ENCODE measurements around the gene ENTPD3. TPM values are rescaled to one million over a fixed set of nuclear protein-coding genes. Genes with fewer than 3 reads are reported as not detected.

Gene ENTPD3
- 1 to 10 TPM in 2 of 12 donors, under 1 TPM in 9, not detected in 1; 0.29 to 3.7 (median 0.52) TPM for polyA plus RNA-seq (ENCODE audit: insufficient read length in 12 of 12)
- long read RNA-seq, donor 1, partial matches to known transcripts = 0 of 2 reads
- long read RNA-seq, donor 1, other reads (novel, unspliced or antisense) = 0 of 2 reads
- long read RNA-seq, donor 2 = 0 reads
- long read RNA-seq, donor 3 = 0 reads
- long read RNA-seq, donor 4, partial matches to known transcripts = 0 of 5 reads
- long read RNA-seq, donor 4, other reads (novel, unspliced or antisense) = 5 of 5 reads
- long read RNA-seq, donor 5, partial matches to known transcripts = 0 of 10 reads
- long read RNA-seq, donor 5, other reads (novel, unspliced or antisense) = 10 of 10 reads
- long read RNA-seq, donor 6 = 0 reads
- long read RNA-seq, donor 7 = 0 reads
- long read RNA-seq, donor 8, partial matches to known transcripts = 0 of 11 reads
- long read RNA-seq, donor 8, other reads (novel, unspliced or antisense) = 11 of 11 reads
- long read RNA-seq, donor 9 = 0 reads
- long read RNA-seq, donor 10, partial matches to known transcripts = 0 of 10 reads
- long read RNA-seq, donor 10, other reads (novel, unspliced or antisense) = 10 of 10 reads
- long read RNA-seq, donor 11 = 0 reads

GRCh38 chr3:40387001-40387894, at the start of gene ENTPD3:
TSS of gene ENTPD3 (plus strand) at chr3:40387184. CDS start at chr3:40388058, 874 bp downstream.
- peak; percentile 2 for DNase-seq

GRCh38 chr3:40339871-40340270, 47.1 kb upstream of the ENTPD3 start:
- DNase-seq = no peak

- DNase-seq = no peak
Observed at GRCh38 chr3:40340541-40341170, 46.3 kb upstream of the ENTPD3 start.

GRCh38 chr3:40341671-40342070, 45.3 kb upstream of the ENTPD3 start:
- no peak for DNase-seq

- no peak for DNase-seq
Observed at GRCh38 chr3:40350529-40350928, 36.5 kb upstream of the ENTPD3 start.

- no peak for DNase-seq
Observed at GRCh38 chr3:40355410-40355809, 31.6 kb upstream of the ENTPD3 start.

- no peak for DNase-seq
Observed at GRCh38 chr3:40358454-40358853, 28.5 kb upstream of the ENTPD3 start.

- DNase-seq = no peak
Observed at GRCh38 chr3:40363674-40364073, 23.3 kb upstream of the ENTPD3 start.

- no peak for DNase-seq
Observed at GRCh38 chr3:40366203-40367162, 20.5 kb upstream of the ENTPD3 start.

GRCh38 chr3:40369716-40370115, 17.3 kb upstream of the ENTPD3 start:
- no peak for DNase-seq

- DNase-seq = no peak
Observed at GRCh38 chr3:40377822-40378221, 9.2 kb upstream of the ENTPD3 start.

GRCh38 chr3:40379674-40380306, 7.2 kb upstream of the ENTPD3 start:
- DNase-seq = no peak

- DNase-seq = no peak
Observed at GRCh38 chr3:40381904-40382616, 4.9 kb upstream of the ENTPD3 start.

GRCh38 chr3:40382617-40382979, 4.4 kb upstream of the ENTPD3 start:
- no peak for DNase-seq

- DNase-seq = no peak
Observed at GRCh38 chr3:40386213-40386612, 771 bp upstream of the ENTPD3 start.

GRCh38 chr3:40387895-40388254, 891 bp downstream of the ENTPD3 start:
- no peak for DNase-seq

GRCh38 chr3:40396406-40396805, 9.4 kb downstream of the ENTPD3 start:
- no peak for DNase-seq

GRCh38 chr3:40397129-40397528, 10.1 kb downstream of the ENTPD3 start:
- no peak for DNase-seq

GRCh38 chr3:40397912-40398311, 10.9 kb downstream of the ENTPD3 start:
- no peak for DNase-seq

- DNase-seq = no peak
Observed at GRCh38 chr3:40398346-40398745, 11.4 kb downstream of the ENTPD3 start.

Data from muscle of arm (tissue), 14 donors.